ENCODE measurements around the gene IPO7. TPM values are rescaled to one million over a fixed set of nuclear protein-coding genes. Genes with fewer than 3 reads are reported as not detected.
"Not testable (repeated sequence)": the region's sequence is repeated elsewhere in the genome, so short reads cannot be mapped to it uniquely, and the experiment has no call there.

IPO7 gene
- total RNA-seq, 1 donor from 2014 or later: 67.9 TPM

DNA sequence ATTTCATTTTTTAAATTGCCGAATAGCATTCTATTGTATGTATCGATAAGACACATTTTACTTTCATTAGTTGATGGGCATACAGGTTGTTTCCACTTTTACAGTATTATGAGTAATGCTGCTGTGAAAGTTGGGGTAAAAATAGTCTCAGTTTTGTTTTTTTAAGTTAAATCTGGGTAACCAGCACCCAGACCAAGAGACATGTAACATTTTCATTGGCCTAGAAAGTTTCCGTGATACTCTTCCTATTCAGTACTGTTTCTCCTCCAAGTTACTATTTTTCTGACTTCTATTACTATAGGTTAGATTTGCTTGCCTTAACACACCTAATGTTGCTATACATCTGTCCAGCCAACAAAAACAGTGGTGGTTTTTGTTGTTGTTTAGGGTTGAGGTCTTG lies 12.3 kb downstream of the IPO7 start:
- no peak for ATAC-seq
- intact Hi-C loops (cut with DNase I): no loop called here
- no peak for DNase-seq (ENCODE audit: low spot score)

DNA sequence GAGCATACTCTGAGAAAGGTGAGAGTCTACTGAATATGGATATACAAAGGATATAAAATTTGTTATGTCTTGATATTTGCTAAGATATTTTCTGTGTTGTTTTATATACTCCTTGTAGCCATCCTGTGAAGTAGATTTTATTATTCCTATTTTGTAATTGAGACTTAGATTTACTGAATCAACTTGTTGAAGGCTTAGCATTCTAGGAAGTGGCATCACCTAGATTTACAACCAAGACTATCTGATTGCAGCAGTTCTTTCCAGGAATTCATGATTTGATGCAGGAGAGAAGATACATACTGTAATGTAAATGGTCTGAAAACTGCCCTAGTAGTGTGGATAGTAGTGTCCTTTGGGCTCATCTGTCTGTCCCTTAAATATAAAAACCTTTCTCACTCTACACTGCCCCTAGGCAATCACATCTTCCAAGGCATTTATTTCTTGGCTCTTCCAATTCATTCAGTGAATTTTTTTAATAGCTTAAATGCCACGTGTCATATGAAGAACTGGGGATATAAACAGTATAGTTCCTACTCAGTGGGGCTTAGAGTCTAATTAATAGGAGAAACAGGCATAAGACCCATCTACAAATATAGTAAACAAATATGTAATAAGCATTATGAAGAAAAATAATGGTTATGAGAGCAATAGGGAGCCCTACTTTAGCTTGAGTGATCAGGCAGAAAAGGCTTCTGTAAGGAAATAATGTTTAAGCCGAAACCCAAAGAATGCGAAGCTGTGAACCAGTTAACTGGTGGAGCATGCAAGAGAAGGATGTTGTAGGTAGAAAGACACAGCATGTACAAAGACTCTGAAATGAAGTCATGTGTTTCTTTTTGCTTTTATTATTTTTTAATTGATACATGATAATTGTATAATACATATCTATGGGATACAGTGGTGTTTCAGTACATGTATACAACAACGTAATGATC lies 13.6 kb downstream of the IPO7 start:
- intact Hi-C loops (cut with DNase I): no loop called here
- no peak for ATAC-seq

DNA sequence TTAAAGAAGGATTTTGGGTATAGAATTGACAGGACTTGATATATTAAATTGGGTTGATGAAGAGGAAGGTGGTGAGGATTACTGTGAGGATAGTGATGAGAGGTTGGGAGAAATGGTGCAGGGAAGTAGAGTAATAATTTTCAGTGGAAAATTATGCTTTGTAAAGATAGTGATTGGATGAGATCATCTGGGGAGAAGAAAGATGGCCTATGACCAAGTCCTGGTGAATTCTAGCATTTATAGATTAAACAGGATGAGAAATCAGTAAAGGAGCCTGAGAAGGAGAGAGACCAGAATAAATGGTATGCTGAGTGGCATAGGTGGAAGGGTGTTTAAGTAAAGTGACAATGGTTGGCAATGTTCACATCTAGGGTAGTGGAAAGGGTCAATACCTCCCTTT lies 15.0 kb downstream of the IPO7 start:
- ATAC-seq: no peak
- intact Hi-C loops (cut with DNase I): no loop called here

More for the DNA sequence above, 13.6 kb downstream of the IPO7 start:
- DNase-seq (ENCODE audit: low spot score): no peak

DNA sequence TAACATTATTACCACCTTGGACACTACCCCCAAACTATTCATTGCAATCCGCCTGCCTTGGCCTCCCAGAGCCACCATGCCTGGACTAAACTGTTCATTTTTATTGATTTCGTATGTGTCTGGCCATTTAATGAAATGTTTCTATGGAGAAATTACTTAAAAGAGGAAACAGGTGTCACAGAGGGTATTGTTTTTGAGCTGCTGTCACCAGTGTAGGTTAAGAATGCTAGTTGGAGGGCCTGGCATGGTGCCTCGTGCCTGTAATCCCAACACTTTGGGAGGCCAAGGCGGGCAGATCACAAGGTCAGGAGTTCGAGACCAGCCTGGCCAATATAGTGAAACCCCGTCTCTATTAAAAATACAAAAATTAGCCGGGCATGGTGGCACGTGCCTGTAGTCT lies 17.4 kb downstream of the IPO7 start:
- intact Hi-C loops (cut with DNase I); ATAC-seq; DNase-seq (ENCODE audit: low spot score): not testable (repeated sequence)

More for the DNA sequence above, 15.0 kb downstream of the IPO7 start:
- no peak for DNase-seq (ENCODE audit: low spot score)

DNA sequence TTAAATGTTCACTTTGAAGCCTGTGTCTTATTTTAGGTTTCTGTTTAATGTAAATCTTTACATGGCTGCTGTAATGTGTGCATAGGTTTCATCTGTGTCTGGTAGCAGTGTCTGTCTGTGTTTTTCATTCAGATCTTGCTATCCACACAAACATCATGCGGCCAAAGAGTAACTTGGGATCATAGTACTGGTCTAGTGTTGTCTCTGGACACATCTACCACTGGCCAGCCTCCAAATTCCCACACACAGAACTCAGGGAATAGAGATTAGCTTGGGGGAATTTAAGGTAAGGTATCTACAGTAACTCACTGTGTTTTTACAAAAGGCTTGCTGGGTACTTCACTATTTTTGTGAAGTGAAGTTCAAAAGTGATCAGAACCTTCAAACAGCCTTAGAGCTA lies 44.3 kb downstream of the IPO7 start:
- ATAC-seq: no peak
- no peak for DNase-seq (ENCODE audit: low spot score)
- intact Hi-C loops (cut with DNase I): no loop called here

DNA sequence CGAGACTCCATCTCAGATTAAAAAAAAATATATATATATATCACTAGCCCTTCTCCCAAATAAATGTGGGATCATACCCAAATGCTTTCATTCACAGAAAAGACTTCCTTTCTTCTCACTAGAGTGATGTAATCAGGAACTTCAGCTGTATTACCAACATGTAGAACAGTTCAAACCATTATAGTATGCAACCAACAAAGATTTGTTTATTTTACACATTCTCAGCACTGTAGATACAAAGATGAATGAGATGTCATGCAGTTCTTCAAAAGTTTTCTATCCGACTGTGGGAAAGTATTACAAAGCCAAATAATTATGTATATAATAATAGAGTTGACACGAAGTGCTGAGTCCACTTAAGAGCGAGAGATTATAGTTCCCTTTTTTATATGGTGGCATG lies 54.2 kb downstream of the IPO7 start:
- DNase-seq (ENCODE audit: low spot score) (no peak), ATAC-seq (no peak)
- intact Hi-C loops (cut with DNase I): no loop called here

DNA sequence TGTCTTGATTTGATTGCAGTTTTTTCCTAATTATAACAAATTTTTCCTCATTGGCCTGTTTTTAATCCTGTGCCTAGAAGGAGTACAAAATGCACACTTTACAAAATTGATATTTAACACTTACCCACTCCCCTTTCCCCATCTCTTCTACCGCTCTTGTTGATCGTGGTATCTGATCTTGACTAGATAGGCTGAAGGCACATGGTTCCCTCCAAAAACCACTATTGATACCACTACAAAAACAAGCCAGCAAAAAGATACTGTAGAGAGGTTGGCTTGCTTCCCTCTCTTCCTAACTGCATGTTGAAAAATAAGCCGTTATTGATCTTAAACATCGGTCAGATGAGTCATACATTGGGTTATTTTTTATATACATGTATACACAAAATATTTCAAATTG lies 61.8 kb downstream of the IPO7 start:
- no peak for DNase-seq (ENCODE audit: low spot score)
- no peak for ATAC-seq
- intact Hi-C loops (cut with DNase I): no loop called here

DNA sequence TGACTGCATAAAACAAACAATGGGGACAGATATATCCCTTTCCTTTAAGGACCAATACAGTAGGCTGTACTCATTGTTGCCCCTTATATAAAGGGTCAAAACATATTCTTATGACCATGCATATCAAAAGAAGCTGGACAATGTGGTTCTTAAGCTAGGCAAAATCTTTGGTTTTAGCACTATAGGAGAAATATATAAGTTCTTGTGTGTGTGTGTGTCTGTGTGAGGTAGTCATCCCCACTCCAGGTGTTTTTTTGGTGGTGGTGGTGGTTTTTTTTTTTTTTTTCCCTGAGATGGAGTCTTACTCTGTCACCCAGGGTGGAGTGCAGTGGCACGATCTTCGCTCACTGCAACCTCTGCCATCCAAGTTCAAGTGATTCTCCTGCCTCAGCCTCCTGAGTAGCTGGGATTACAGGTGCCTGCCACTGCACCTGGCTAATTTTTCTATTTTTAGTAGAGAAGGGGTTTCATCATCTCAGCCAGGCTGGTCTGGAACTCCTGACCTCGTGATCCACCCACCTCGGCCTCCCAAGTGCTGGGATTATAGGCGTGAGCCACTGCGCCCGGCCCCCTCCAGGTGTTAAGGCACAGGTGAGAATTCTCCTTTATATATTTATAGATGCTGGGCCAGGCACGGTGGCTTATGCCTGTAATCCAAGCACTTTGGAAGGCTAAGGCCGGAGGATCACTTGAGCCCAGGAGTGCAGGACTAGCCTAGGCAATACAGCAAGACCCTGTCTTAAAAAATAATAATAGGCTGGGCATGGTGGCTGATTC lies 64.3 kb downstream of the IPO7 start:
- intact Hi-C loops (cut with DNase I): no loop called here
- DNase-seq (ENCODE audit: low spot score) (no peak), ATAC-seq (no peak)

DNA sequence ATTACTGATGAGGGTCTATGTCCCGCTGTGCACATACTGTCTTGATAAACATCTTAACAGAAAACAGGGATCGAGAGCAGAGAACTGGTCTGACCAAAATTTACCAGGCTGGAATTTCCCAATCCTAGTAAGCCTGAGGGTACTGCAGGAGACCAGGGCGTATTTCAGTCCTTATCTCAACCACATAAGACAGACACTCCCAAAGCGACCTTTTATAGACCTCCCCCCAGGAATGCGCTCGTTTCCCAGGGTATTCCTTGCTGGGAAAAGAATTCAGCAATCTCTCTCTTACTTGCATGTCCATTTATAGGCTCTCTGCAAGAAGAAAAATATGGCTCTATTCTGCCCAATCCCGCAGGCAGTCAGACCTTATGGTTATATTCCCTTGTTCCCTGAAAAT lies 67.6 kb downstream of the IPO7 start:
- ATAC-seq; intact Hi-C loops (cut with DNase I); DNase-seq (ENCODE audit: low spot score): not testable (repeated sequence)

DNA sequence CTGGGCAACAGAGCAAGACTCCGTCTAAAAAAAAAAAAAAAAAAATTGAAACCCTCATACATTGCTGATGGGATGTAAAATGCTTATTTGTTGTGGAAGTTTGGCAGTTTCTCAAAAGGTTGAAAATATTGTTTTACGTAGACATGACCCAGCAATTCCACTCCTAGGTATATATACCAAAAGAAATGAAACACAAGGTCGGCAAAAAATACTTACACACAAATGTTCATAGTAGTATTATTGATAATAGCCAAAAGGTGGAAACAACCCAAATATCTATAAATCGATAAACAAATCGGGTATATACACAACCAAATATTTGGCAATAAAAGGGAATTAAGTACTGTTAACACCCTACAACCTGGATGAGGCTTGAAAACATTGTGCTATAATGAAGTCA lies 71.3 kb downstream of the IPO7 start:
- no peak for ATAC-seq
- intact Hi-C loops (cut with DNase I): no loop called here
- DNase-seq (ENCODE audit: low spot score): no peak

DNA sequence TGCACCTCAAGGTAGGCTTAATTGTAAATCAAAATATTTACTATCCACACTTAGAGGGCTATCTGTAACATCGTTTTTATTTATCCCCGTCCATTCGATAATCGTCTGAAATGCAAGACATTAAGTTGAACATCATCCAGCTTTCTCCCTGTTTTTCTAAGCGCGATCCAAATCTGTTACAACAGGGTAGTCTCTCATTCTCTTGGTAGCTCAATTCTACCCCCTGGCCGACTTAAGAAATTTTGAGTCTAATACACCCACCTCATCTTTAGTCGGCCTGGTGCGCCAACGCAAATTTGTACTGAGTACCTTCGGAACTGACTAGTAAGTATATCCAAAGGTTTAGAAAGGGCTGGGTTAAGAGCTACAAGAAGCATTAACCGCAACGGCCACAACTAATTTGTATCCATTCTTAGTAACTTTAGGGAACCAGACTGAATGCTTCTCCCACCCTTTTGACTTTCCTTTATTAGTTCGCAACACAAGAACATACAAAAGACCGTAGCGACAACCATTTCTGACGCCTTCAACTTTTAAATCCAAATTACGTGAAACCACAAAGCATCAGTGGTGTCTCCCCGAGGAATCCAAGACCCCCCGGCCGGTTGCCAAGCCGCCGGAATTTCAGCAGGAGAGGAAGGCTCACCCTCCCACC lies 75.3 kb downstream of the IPO7 start:
- ATAC-seq (no peak), DNase-seq (ENCODE audit: low spot score) (peak; percentile 67)
- intact Hi-C loops (cut with DNase I): no loop called here

DNA sequence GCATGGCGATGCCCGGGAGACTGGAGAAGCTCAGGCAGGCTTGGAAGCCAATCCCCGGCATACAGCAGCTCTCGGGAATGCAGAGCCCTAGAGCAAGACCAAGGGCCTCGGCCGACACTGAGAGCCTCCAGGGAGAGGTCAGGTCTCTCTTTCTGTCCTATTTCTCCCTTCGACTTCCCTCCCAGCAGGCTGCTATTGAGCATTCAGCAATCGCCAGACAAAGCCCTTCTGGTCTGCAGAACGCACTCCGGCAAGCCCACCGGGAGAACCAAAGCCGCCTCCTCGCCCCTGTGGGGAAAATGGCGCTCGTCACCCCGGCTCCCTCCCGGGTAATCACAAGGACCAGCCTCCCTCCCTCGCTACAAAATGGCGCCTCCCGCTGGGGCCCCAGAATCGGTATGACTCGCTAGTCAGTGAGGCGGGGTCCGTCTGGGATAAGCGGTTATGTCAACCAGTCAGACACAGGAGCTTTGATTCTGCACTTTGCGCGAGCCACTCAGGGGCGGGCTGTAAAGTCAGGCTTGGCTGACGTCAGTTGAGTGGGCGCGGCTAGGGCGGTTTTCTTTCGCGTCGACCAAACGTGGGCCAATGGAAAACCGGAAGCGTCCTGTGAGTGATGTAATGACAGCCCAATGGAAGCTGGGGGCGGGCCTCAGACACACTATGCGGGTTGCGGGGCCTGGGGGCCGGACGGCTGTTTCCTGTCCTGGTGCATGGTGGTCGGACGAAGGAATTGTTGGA lies 76.0 kb downstream of the IPO7 start, which contains the start of gene ZNF143:
Gene ZNF143 (plus strand): TSS at position 691 of the 741 bp plus-strand sequence. CDS start 10,297 bp downstream, outside the sequence.
- ATAC-seq (peak; percentile 99), DNase-seq (ENCODE audit: low spot score) (peak; percentile 100)
- intact Hi-C loops (cut with DNase I): no loop called here

DNA sequence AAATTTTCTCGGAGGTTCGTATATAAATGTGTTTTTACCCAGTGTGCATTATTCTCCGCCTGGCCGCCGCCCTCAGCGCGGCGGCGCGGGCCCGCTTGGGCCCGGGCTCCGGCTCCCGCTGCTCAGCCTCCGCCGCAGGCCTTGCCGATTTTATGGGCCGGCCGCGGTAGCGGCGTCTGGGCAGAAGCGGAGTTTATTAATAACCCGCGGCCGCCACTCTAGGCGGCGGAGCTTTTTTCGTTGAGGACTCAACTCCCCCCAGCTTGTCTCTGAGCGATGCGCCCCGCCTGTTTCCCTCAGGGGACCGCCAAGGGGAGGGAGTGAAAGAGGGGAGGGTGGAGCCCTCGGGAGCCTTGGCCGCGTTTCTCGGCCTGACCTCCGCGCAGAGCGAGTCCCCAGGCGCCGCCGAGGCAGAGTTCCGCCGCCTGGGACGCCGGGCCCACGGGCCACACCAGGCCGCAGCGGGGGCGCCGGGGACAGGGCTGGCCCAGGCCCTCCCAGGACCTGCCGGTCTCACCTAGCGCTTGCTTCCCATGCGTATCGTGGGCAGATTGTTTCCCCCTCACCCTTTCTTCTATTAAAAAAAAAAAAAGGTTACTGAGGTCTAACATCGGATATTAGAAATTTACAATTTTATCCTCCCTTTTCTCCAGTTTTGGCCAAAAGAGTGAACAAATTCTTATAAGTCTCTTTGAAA lies 76.8 kb downstream of the IPO7 start:
- intact Hi-C loops (cut with DNase I): no loop called here
- ATAC-seq (peak; percentile 59), DNase-seq (ENCODE audit: low spot score) (peak; percentile 93)

DNA sequence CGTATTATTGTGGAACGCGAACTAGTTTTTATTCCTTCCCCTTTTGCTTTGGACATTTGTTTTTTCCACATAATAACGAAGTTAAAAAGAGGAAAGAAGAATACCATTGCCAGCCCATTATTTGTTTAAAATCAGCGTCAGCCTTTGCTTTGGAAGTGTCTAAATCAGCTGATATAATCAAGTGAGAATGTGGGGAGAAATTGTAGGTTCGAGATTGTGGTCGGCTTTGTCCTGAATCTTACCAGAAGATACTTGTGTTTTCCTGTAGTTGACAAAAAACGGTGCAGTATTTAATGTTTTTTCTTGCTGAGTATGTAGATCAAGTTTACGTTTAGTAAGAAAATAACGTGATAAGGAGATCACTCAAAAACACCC lies 77.3 kb downstream of the IPO7 start:
- ATAC-seq: no peak
- intact Hi-C loops (cut with DNase I): no loop called here

DNA sequence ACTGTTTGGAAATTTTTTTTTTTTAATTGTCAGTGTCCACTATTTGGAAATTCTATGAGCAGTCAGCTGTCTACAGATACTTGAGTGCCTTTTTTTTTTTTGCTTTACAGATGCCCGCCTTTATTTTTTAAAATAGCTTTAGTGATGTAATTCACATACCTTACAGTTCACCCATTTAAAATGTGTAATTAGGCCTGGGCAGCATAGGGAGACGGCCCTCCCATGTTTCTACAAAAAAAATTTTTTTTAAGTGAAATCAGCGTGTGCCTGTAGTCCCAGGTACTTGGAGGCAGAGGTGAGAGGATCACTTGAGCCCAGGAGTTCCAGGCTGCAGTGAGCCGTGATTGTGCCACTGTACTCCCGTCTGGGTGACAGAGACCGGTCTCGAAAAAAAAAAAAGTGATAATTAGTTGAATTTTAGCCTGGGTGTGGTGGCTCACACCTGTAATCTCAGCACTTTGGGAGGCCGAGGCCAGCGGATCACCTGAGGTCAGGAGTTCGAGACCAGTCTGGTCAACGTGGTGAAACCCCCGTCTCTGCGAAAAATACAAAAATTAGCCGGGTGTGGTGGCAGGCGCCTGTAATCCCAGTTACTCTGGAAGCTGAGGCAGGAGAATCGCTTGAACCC lies 77.8 kb downstream of the IPO7 start:
- ATAC-seq (no peak), DNase-seq (ENCODE audit: low spot score) (no peak)
- intact Hi-C loops (cut with DNase I): no loop called here

More for the DNA sequence above, 77.3 kb downstream of the IPO7 start:
- no peak for DNase-seq (ENCODE audit: low spot score)

DNA sequence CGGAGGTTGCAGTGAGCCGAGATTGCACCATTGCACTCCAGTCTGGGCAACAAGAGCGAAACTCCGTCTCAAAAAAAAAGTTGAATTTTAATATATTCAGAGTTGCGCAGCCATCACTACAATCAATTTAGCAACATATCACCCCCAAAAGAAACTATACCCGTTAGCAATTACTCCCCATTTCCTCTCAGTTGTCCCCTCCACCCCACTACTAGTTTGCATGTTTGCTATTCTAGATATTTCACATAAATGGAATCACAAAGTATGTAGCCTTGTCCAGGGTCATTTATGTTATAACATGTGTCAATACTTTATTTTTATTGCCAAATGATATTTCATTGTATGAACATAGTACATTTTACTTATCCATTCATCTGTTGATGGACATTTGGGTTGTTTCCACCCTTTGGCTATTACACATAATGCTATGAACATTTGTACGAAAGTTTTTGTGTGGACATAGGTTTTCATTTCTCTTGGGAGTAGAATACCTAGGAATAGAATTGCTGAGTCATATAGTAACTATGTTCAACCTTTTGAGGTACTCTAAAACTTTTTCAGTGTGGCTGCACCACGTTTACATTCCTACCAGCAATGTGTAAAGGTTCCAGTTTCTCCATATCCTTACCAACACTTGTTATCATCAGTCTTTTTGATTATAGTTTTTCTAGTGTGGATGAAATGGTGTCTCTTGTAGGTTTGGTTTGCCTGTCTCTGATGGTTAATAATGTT lies 78.5 kb downstream of the IPO7 start:
- intact Hi-C loops (cut with DNase I): no loop called here
- ATAC-seq: no peak
- DNase-seq (ENCODE audit: low spot score): no peak

DNA sequence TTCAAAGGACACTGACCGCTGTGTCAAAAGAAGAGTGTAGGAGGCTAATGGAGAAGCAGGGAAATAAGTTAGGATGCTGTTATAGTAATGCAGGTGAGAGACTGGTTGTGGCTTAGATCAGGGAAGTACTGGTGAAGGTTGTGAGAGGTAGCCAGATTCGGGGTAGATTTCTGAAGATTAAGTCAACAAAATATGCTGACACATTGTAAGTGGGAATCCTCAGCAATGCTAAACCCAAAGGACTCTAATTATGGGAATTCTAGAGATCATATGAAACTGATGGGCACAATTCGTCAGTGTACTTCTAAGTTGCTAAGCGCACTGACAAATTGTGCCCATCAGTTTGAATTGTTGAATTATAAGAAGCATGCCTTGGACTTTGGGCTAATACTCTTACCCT lies 86.3 kb downstream of the IPO7 start:
- intact Hi-C loops (cut with DNase I): loop anchor here (10.0 kb wide), 1 partner anchor 996 kb away; no protein-coding TSS in a partner anchor
- no peak for DNase-seq (ENCODE audit: low spot score)
- no peak for ATAC-seq

All from sciatic nerve (tissue), 2 donors.